NCI-H69 (cell line): ENCODE measurements around the gene OR2G2.

ENCODE experiments used
- DNase-seq: peaks from one replicate; lab custom pipeline; 2025; lab: John Stamatoyannopoulos, UW

OR2G2 gene

GRCh38 chr1:247588060-247588459, at the start of gene OR2G2:
Gene OR2G2 (plus strand): TSS chr1:247588360. CDS start chr1:247588360, 0 bp downstream.
- DNase-seq = no peak

DNA sequence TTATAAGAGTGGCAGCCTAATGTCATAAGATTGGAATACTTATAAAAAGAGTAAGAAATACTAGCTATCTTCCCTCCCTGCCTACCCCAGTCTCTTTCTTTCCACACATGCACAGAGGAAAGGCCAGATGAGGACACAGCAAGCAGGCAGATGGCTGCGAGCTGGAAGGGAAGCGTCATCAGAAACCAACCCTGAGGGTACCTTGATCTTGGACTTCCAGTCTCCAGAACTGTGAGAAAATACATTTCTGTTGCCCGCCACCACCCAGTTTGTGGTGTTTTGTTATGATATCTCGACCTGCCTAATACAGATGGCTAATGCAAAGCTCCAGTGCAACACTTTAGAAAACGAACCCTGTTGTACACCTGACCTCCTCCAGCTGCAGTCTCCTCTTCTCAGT, 49.6 kb upstream of the OR2G2 start:
- no peak for DNase-seq

- no peak for DNase-seq
These were observed 48.9 kb upstream of the OR2G2 start for GRCh38 chr1:247539215-247539614.

DNA sequence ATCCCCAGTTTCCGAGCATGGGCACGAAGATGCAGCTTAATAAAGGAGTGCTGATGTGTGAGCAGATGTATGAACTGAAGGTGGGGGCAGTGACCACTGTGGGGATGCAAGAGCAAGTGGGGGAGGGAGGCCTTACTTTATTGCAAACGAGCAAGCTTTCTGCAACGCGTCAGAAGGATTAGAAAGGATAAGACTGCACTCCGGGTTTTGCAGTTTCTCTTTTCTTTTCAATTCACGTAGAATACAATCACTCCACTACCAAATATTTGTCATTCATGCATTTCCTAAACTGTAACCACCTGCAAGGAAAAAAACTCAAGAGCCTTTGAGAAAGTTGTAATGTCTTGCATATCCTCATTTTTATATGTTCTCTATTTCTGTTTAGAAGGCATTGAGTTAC, 47.6 kb upstream of the OR2G2 start:
- DNase-seq = no peak

GRCh38 chr1:247542811-247543210, 45.3 kb upstream of the OR2G2 start:
- no peak for DNase-seq

DNA sequence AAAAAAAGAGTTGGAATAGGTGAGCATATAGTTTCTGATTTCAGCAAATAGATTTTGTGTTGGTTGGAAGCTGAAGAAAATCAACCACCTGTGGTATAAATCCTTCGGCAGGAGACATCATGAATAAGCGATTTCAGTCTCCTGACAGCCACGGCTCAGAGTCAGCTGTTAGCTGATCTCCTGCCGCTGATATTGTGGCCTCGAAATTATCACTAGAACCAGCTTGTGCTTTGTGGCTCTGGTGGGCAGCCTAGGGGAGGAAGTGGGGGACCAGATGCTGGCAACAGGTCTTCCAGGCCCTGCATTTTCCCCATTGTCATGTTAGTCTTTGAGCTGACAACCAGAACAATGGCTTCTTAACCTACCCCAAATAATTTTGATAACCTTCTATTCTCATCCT, 40.1 kb upstream of the OR2G2 start:
- DNase-seq = no peak

DNA sequence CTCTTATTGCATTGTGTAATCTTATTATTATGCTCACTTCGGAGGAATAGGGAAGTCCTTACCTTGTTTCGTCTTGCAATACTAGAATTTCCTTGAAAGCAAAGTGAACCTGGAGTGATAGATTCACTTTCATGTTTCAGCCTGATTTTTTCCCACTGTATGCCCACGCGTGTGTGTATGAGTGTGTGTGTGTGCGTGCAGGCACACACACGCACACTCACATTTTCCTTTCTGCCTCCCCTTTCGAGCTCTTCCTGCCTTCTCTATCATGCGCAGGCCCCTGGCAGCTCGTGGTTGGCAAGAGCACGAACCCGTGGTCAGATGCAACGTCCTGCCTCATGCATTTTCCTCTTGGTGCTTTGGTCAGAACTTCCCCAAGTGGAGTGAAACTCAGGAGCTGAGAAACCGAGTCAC, 39.4 kb upstream of the OR2G2 start, which contains the start of gene GCSAML:
Gene GCSAML, plus strand, starts transcription at position 366 of the 414 bp plus-strand sequence. CDS start 58 bp downstream, outside the sequence.
- DNase-seq = no peak

DNA sequence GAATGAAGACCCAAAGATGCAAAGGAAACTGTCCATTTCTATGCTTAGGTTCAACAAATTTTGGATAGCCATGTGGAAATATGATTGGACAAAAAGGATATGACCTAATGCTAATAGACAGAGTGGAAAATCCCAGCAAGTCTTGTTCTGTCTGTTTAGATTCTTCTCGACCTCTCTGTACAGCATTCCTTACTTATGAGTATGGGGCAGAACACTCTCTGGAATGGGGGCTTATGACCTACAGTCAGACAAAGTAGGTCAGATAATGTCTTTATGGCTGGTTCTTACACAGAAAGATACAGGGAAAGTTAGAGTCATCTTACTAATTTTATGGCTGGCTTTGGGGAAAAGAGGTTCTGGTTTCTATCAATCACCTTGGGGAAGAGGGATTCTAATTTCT, 36.4 kb upstream of the OR2G2 start:
- DNase-seq = no peak

DNA sequence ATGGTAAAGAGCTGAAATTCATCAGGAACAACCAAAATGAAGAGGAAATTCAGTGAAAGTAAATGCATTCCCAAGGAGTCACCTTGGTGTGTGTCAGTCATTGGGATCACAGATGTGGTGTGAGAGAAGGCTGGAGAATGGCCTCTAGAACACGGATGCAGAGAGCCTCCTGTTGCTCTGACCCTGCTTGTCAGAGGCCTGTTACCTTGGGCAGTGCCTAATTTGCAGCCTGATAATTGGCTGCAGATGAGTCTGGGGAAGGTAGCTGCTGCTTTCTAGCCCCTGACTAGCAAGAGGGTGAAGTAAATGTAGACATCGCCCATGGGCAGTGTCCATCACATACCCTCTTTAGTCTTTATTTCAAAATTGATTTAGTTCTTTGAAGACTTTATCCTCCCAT, 35.9 kb upstream of the OR2G2 start:
- DNase-seq = no peak

DNA sequence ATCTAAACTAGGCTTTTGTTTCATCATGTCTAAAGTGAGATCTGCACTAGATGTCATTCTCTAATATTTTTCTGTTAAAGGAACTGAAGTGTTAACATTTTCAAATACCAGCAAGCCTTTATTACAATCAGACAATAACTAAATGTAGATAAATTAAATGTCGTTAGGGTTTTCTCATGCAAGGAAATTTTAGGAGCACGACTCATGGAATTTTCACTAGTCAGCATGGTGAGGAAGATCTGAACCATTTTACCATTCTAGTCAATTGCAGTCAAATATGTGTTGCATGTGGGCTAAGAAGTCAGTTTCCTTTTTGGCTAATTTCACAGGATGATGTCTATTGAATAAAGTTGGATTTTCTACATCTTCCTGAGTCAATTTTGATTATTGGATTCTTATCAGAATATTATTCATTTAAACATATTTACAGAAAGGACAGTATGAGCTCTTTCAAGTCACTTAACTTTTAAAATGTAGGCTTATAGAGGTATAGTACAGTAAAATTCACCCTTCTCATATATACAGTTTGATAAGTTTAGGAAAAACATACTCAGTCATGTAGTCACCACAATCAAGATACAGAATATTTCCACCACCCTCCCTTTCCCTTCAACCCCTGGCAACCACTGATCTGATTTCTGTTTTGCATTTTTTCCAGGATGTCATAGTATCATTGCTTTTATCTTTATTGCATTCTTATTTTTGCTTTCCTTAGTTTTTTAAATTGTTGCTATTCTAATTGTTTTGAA, 30.1 kb upstream of the OR2G2 start:
- DNase-seq = no peak

GRCh38 chr1:247561711-247562110, 26.4 kb upstream of the OR2G2 start:
- no peak for DNase-seq

- DNase-seq = no peak
These were observed 26.0 kb upstream of the OR2G2 start for GRCh38 chr1:247562198-247562597.

GRCh38 chr1:247574236-247574635, 13.9 kb upstream of the OR2G2 start:
- no peak for DNase-seq

GRCh38 chr1:247574664-247575063, 13.5 kb upstream of the OR2G2 start:
- no peak for DNase-seq

DNA sequence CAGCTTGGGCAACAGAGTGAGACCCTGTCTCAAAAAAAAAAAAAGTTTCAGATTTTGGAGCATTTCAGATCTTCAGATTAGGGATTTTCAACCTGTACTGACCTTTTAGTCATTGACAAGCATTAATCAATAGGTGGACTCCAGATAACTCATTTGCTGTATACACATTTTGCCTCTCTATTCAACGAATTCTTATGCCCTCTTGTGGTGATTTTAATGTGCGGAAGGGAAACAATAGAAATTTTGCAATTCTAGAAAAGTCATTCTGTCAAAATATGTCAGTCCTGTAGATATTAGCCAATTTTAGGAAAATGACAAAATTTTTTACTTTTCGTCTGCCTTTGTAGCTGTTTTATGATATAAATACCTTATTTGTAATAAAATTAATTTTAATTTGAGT, 11.6 kb upstream of the OR2G2 start:
- DNase-seq = peak; percentile 21

GRCh38 chr1:247578946-247579460, 9.2 kb upstream of the OR2G2 start:
- DNase-seq = no peak

GRCh38 chr1:247605286-247605685, 17.1 kb downstream of the OR2G2 start, which contains the start of gene OR2G3:
Gene OR2G3 (plus strand): TSS chr1:247605586. CDS start chr1:247605586, 0 bp downstream.
- DNase-seq = no peak

DNA sequence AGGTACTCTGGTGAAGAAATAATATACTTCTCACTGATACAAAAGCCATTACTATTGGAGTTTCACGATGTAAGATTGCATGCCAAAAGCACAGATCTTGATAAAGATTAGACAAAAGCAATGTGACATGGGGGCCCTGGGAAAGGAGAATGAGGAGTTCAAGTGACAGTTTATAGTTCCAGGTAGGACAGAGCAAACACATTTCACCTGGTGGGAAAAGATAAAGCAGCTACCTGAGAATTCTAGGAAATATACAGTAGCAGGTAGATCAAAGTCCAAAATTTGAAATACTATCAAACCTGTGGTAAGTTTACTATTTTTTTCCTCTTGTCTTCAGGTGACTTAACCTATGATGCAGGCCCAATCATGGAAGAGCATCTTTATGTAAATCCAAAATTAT, 25.2 kb downstream of the OR2G2 start:
- DNase-seq = no peak

GRCh38 chr1:247614625-247615024, 26.5 kb downstream of the OR2G2 start:
- no peak for DNase-seq

DNA sequence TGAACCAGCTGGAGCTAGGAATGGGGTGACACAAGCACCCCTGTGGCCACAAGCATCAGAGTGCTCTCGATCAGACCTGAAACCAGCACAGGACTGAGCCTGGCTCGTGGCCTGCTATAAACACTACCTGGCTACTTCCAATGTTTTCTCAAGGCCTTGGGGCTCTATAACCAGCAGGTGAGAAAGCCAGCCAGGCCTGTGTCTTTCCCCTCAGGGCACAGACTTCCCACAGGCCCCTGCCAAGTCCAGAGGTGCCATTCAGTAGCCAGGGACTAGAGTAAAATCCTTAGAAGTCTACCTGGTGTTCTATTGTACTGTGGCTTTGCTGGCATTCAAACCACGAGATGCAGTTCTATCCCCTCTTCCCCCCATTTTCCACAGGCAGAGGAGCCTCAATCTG, 39.8 kb downstream of the OR2G2 start:
- DNase-seq = no peak

DNA sequence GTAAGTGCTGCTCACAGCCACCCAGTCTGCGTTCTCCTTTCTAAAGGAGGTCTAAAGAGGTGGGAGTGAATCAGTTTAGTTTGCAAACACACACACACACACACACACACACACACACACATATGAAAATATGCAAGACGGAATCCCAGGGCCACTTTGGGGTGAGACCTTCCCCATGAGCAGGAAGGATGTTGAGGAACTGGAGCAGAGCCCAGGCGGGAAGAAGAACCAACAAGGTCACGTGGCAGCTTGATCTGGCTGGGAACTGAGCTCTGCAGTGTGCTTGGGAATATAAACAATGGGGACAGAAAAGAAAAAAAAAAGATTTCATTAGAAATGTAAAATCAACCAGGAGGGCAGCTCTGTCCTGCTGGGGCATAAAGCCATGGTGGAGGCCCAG, 49.9 kb downstream of the OR2G2 start:
- DNase-seq = no peak

DNA sequence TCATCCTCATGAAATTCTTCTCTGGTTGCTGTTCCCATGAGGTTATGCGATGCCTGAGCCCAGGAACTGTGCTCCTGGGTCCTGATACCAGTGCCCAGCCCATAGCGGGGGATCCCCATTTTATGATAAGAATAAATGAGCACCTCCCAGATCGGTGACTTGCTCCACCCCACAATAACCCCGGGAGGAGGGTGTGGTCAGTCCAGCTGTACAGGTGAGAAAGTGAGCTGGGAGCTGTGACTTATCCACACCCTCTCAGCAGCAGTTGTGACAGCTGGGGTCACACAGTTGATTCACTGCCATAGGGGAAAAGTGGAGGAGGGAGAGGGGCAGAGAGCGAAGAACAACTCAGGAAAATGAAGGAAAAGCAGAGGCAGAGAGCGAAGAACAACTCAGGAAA, 50.6 kb downstream of the OR2G2 start:
- no peak for DNase-seq
